HG03064 (cell line): ENCODE results near the gene SYNCRIP.
"Not testable (repeated sequence)": the region's sequence is repeated elsewhere in the genome, so short reads cannot be mapped to it uniquely, and the experiment has no call there.

ENCODE experiments used
- ATAC-seq: cut with Tn5 transposase; IDR thresholded peaks from one replicate; pipeline ENCODE4 v1.9.1; 2021; ENCODE audit warnings: low read depth; ENCODE audit not compliant: unreplicated experiment

SYNCRIP gene

GRCh38 chr6:85672050-85672449 is 29.4 kb upstream of the SYNCRIP start:
- ATAC-seq, result no peak

GRCh38 chr6:85670573-85670972 is 27.9 kb upstream of the SYNCRIP start:
- no peak for ATAC-seq

GRCh38 chr6:85669735-85670194 is 27.1 kb upstream of the SYNCRIP start:
- ATAC-seq, result peak; percentile 96

DNA sequence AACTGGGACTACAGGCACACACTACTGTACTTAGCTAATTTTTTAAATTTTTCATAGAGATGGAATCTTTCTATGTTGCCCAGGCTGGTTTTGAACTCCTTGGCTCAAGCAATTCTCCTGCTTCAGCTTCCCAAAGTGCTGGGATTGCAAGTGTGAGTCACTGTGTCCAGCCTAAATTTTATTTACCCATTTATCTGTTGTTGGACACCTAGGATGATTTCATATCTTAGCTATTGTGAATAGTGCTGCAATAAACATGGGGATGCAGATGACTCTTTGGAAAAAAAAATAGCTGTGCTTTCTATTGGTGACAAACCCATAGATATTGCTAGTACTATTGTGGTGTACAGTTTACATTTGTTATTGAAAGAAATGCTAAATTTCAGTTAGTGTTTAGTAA is 19.6 kb upstream of the SYNCRIP start:
- ATAC-seq, result no peak

GRCh38 chr6:85660181-85660611 is 17.5 kb upstream of the SYNCRIP start:
- no peak for ATAC-seq

DNA sequence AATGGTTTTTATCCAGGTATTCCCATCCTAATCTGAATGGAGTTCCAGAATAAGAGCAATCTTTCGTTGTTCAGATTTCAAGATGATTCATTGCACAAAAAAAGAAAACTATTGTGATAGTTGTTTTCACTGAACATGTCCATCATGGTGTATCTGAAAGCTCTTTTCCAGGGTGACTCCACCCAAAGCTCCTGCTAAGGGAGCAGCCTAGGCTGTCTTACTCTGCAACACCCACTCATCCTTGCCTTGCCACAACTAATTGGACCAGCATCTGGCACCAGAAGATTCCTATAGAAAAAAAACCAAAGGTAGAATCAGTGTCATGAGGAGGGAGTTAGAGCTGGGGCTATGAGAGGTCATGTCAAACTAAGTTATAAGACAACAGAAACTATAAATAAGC is 7.9 kb upstream of the SYNCRIP start:
- ATAC-seq, result no peak

- ATAC-seq, result no peak
Observed at GRCh38 chr6:85644279-85644762, 1.6 kb upstream of the SYNCRIP start.

GRCh38 chr6:85643537-85644278 is 1.0 kb upstream of the SYNCRIP start:
- peak; percentile 51 for ATAC-seq

- ATAC-seq, result no peak
Observed at GRCh38 chr6:85641897-85642773, 551 bp downstream of the SYNCRIP start.

- ATAC-seq, result no peak
Observed at GRCh38 chr6:85641522-85641896, 1.2 kb downstream of the SYNCRIP start.

GRCh38 chr6:85640821-85641220 is 1.9 kb downstream of the SYNCRIP start:
- ATAC-seq, result no peak

GRCh38 chr6:85637579-85637978 is 5.1 kb downstream of the SYNCRIP start:
- no peak for ATAC-seq

DNA sequence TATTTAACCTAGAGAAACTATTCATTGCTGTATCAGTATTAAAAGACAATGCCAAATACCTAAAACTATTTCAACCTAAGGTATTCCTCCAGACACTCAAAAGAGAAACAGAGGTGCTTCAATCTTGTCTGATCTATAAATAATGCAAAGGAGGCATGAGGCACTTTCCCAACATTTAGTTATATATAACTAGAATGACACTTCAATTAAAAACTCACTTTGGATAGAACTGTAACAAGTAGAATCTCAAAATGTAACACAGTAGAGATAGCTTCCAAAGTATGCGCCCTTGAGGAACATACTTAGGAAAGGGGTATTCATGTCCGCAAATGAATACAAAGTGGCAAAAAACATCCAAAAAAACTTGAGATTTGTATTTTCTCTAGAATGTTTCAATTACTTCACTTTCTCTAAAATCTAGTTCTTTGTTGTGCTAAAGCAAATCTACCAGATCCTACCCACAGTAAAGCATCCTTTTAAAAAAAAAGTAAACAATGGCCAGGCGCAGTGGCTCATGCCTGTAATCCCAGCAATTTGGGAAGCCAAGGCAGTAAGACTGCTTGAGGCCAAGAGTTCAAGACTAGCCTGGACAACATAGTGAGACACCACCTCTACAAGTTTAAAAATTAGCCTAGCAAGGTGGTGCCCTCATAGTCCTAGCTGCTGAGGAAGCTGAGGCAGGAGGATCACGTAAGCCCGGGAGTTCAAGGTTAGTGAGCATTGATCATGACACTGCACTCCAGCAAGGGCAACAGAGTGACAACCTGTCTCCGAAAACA is 10.3 kb downstream of the SYNCRIP start:
- no peak for ATAC-seq

- ATAC-seq, result not testable (repeated sequence)
Observed at GRCh38 chr6:85631117-85631516, 11.6 kb downstream of the SYNCRIP start.

GRCh38 chr6:85628353-85628752 is 14.3 kb downstream of the SYNCRIP start:
- ATAC-seq, result no peak

GRCh38 chr6:85620308-85620707 is 22.4 kb downstream of the SYNCRIP start:
- no peak for ATAC-seq

GRCh38 chr6:85614780-85615179 is 27.9 kb downstream of the SYNCRIP start:
- no peak for ATAC-seq

DNA sequence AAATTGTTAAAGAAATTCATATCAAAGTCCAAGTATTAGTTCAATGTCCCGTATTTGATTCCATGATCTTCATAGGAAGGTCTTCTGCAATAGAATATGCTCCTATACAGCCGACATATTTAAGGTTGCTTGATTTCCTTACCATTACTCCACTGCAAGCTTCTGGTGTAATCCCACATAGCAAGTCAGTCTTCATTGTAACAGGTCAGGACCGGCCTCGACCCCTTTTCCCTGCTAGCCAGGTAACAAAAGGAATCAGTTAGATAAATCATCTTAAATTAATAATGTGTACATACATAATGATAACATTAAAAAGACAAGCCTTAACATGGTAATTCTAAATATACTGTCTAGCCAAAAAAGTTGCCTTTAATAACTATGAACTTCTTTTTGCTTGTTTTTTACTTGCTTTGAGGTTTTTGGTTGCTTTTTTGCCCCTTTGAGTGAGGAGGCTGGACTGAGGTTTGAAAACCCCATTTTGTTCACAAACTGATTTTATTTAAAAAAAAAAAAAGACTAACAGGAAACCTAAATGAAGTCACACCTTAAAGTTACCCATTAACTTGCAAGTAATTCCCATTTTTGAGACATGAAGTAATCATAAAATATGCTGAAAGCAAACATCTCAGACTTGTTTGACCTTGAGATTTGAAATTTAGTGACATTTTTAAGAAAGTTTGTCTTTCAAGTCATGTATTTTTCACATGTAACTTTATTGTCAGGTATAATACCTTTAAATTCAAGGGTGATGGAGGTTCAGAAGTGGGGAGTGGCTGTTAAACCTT is 29.8 kb downstream of the SYNCRIP start:
- ATAC-seq, result no peak

DNA sequence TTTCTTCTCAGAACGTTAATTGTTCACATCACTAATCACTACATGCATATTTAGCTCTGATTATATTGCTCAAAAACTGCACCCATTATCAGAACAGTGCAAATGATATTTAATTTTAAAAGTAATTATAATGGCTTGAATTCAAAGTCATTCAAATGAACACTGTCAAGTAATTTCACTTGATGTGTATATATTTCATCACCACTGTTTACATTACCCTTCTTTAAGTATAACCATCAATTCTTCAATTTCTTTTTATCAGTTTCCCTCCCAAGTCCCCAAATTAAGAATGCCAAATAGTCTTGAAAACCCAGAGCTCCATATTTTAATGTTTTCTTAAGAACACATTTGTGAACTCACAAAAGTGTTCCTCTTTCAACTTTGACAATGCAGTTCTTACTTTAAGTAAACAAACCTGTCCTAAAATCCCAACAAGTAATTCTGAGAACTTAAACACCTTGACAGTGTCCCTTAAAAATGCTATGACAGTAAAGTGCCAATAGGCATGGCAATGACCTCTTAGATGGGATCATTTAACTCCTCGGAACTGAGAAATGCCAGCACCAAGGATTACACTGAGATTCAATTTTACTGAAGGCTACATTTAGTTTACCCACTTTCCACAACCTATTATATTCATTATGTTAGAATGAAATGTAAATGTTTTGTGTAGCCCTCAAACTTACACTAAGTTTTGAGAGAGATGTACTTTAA is 32.3 kb downstream of the SYNCRIP start:
- ATAC-seq, result no peak
